GM11168 (cell line): ENCODE data around the gene MYO1E.

ENCODE experiments used
- in situ Hi-C: fragments of 300-500 bp; cut with MboI; formaldehyde crosslinking; loops from one replicate; pipeline ENCODE4 v1.12.0; 2022; ENCODE audit warnings: low sequenced_read_pairs; ENCODE audit not compliant: unreplicated experiment

Gene MYO1E

GRCh38 chr15:59276225-59277178 lies 96.2 kb downstream of the MYO1E start:
- in situ Hi-C loops, result no loop called here

GRCh38 chr15:59274126-59274970 lies 98.3 kb downstream of the MYO1E start:
- in situ Hi-C loops, result no loop called here

- in situ Hi-C loops, result no loop called here
Observed at GRCh38 chr15:59273234-59273633, 99.4 kb downstream of the MYO1E start.

GRCh38 chr15:59271595-59272201 lies 101.0 kb downstream of the MYO1E start:
- in situ Hi-C loops, result no loop called here

GRCh38 chr15:59268852-59269407 lies 103.7 kb downstream of the MYO1E start:
- in situ Hi-C loops, result no loop called here

GRCh38 chr15:59268168-59268851 lies 104.4 kb downstream of the MYO1E start:
- in situ Hi-C loops, result no loop called here

GRCh38 chr15:59266028-59266427 lies 106.6 kb downstream of the MYO1E start:
- in situ Hi-C loops, result no loop called here

- in situ Hi-C loops, result no loop called here
Observed at GRCh38 chr15:59262316-59262715, 110.4 kb downstream of the MYO1E start.

- in situ Hi-C loops, result no loop called here
Observed at GRCh38 chr15:59260090-59260489, 112.6 kb downstream of the MYO1E start.

GRCh38 chr15:59259137-59259943 lies 113.3 kb downstream of the MYO1E start:
- in situ Hi-C loops, result loop anchor here (10.0 kb wide), 1 partner anchor 125 kb away; no protein-coding TSS in a partner anchor

- in situ Hi-C loops, result loop anchor here (10.0 kb wide), 1 partner anchor 126 kb away; no protein-coding TSS in a partner anchor
Observed at GRCh38 chr15:59258317-59258716, 114.4 kb downstream of the MYO1E start.

- in situ Hi-C loops, result loop anchor here (10.0 kb wide), 1 partner anchor 128 kb away; no protein-coding TSS in a partner anchor
Observed at GRCh38 chr15:59257140-59257539, 115.5 kb downstream of the MYO1E start.

GRCh38 chr15:59256482-59256881 lies 116.2 kb downstream of the MYO1E start:
- in situ Hi-C loops, result loop anchor here (10.0 kb wide), 1 partner anchor 128 kb away; no protein-coding TSS in a partner anchor

GRCh38 chr15:59255680-59256336 lies 116.9 kb downstream of the MYO1E start:
- in situ Hi-C loops, result loop anchor here (10.0 kb wide), 1 partner anchor 129 kb away; no protein-coding TSS in a partner anchor

GRCh38 chr15:59252137-59252536 lies 120.5 kb downstream of the MYO1E start:
- in situ Hi-C loops, result loop anchor here (10.0 kb wide), 1 partner anchor 133 kb away; no protein-coding TSS in a partner anchor

GRCh38 chr15:59251001-59251845 lies 121.4 kb downstream of the MYO1E start:
- in situ Hi-C loops, result loop anchor here (10.0 kb wide), 1 partner anchor 134 kb away; no protein-coding TSS in a partner anchor

GRCh38 chr15:59250249-59250648 lies 122.4 kb downstream of the MYO1E start:
- in situ Hi-C loops, result loop anchor here (10.0 kb wide), 1 partner anchor 135 kb away; no protein-coding TSS in a partner anchor
